Kidney (tissue), 14 donors: ENCODE results near the gene SLC43A1. TPM values are rescaled to one million over a fixed set of nuclear protein-coding genes. Genes with fewer than 3 reads are reported as not detected.

Experiments used
- DNase-seq, 5 donors: peaks; one replicate each; pipeline ENCODE4 v3.0.0-alpha.2; 2013 to 2020
- FAIRE-seq: peaks from 2 replicates; lab custom pipeline; 2012; peaks lifted over from hg19 to GRCh38; lab: Jason Lieb, UNC
- H3K27ac ChIP-seq, 2 donors: one replicate each; pipeline ENCODE4 v1.7.0; 2013; ENCODE audit warnings: low read depth in 2 of 2, low read length in 2 of 2, inconsistent platforms in 1 of 2
- H3K27me3 ChIP-seq: one replicate; pipeline ENCODE4 v1.7.1; 2013; ENCODE audit warnings: low read length, inconsistent platforms; ENCODE audit not compliant: control insufficient read depth, insufficient read depth
- H3K36me3 ChIP-seq, 3 donors: one replicate each; pipeline versions ENCODE4 v1.7.0 to v1.7.1; 2013; ENCODE audit warnings: low read length in 3 of 3, control low read depth in 1 of 3, inconsistent platforms in 1 of 3; ENCODE audit not compliant: insufficient read depth in 3 of 3, control insufficient read depth in 2 of 3
- H3K4me1 ChIP-seq, 3 donors: one replicate each; pipeline versions ENCODE4 v1.7.0 to v1.7.1; 2013; ENCODE audit warnings: low read length in 3 of 3, inconsistent platforms in 1 of 3, low read depth in 1 of 3; ENCODE audit not compliant: control insufficient read depth in 2 of 3, insufficient read depth in 2 of 3
- H3K4me3 ChIP-seq, 3 donors: one replicate each; pipeline versions ENCODE4 v1.7.0 to v1.8.1; 2013; ENCODE audit warnings: low read length in 3 of 3, control low read depth in 1 of 3, inconsistent platforms in 1 of 3
- H3K9ac ChIP-seq, 3 donors: one replicate each; pipeline versions ENCODE4 v1.7.0 to v1.7.1; 2013; ENCODE audit warnings: low read length in 3 of 3, control low read depth in 1 of 3, inconsistent platforms in 1 of 3
- H3K9me3 ChIP-seq, 3 donors: one replicate each; pipeline versions ENCODE4 v1.7.0 to v1.7.1; 2013; ENCODE audit warnings: low read length in 3 of 3, control low read depth in 1 of 3, inconsistent platforms in 1 of 3; ENCODE audit not compliant: control insufficient read depth in 2 of 3, insufficient read depth in 1 of 3
- intact Hi-C: fragments of 100-400 bp; cut with DNase I; formaldehyde crosslinking; loops from one replicate; pipeline ENCODE4 v1.11.1; 2022
- polyA plus RNA-seq: library from polyadenylated mRNA; stranded (reverse); fragments of 350-450 nt; fragmentation: Illumina TruSeq; extraction: RNeasy Lipid Tissue Mini Kit (QIAGEN cat#74804); gene quantifications from one replicate; pipeline ENCODE4 v1.2.3, GENCODE V29; 2014; ENCODE audit warnings: low read depth, low replicate concordance; ENCODE audit not compliant: insufficient read depth
- total RNA-seq: library from RNA; stranded (reverse); fragmentation: NEBNext Ultra II Directional; extraction: Animal tissue kit (Norgen Biotek cat#: 25700); gene quantifications from one replicate; pipeline ENCODE4 v1.2.1, GENCODE V29; 2021
- TF ChIP-seq, protein P1 (sequence below): IDR thresholded peaks from 3 replicates; pipeline ENCODE4 v1.5.1; 2012; ENCODE audit warnings: mild to moderate bottlenecking, moderate library complexity, borderline replicate concordance; ENCODE audit not compliant: insufficient read depth; ENCODE audit errors: extremely low read depth
- donor health status: control.
- donor health status: control.
- donor health status: control.
- donor health status: control.
- donor health status: control.
- donor health status: DM: yes; HTN: yes; CAD: no.
- donor health status: Normal renal cell carcinoma (clear cell type).

SLC43A1 gene
- total and polyA plus RNA-seq, 2 donors from 2014 or later = 4.1 to 16.6 TPM

DNA sequence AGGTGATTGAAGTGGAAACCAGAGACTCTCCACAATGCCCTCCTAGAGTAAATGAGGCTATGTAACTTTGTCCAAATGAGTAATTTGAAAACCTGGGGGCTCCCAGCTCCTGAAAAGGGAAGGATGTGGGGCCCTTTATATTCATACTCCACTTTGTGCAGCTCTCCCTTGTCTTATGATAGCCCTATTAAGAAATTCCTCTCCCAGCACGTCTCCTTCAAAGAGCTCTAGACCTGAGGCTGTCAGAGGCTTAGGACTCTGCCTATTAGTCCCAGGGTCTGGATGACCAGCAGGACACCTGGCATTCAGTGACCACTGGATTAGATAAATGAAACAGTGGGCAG lies 2.1 kb downstream of the SLC43A1 start:
- intact Hi-C loops = no loop called here
- H3K4me1 ChIP-seq = peaks cover 0 to 9% (median 0%) of the 10 kb centered on the region in 3 donors
- no peak for FAIRE-seq

DNA sequence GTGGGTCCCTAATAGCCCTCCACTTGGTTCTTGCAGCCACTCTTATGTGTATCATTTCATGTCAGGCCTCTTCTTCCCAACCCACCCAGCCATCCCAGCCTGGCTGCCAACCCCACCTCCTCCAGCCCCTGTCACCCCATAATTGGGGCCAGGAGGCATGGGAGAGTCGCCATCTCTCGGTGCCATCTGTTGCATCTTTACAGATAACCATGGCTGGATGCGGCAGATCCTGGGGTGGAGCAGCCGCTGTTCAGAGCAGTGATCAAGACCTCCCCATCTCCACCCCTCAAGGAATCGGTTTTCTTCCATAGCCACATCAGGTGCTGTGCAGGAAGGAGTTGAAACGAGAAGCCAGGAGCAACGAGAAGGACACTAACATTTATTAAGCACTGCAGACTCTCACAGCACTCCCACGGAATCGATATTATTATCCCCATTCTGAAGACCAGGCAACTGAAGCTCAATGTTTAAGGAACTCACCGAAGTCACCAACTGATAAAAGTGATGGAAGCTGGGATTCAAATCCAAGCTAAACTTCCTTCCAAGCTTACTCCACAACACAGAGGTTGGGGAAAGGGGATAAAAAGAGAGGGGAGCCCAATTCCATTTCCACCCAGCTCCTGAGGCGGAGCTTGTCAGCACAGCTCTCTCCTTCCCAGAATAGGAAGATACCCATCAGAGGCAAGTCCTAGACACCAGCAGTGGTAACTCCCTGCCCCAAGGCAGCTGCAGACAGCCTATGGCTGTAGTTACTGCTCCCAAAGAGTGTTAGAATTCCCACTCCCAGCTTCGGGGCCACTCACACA lies 2.7 kb downstream of the SLC43A1 start:
- no peaks in the 10 kb centered on the region for H3K9me3 ChIP-seq
- no peak for DNase-seq
- H3K36me3 ChIP-seq = no peaks in the 10 kb centered on the region
- TF ChIP-seq, protein P1, sequence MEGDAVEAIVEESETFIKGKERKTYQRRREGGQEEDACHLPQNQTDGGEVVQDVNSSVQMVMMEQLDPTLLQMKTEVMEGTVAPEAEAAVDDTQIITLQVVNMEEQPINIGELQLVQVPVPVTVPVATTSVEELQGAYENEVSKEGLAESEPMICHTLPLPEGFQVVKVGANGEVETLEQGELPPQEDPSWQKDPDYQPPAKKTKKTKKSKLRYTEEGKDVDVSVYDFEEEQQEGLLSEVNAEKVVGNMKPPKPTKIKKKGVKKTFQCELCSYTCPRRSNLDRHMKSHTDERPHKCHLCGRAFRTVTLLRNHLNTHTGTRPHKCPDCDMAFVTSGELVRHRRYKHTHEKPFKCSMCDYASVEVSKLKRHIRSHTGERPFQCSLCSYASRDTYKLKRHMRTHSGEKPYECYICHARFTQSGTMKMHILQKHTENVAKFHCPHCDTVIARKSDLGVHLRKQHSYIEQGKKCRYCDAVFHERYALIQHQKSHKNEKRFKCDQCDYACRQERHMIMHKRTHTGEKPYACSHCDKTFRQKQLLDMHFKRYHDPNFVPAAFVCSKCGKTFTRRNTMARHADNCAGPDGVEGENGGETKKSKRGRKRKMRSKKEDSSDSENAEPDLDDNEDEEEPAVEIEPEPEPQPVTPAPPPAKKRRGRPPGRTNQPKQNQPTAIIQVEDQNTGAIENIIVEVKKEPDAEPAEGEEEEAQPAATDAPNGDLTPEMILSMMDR = no peak
- no peak overlapping the region for H3K27ac ChIP-seq
- no peak overlapping the region for H3K4me3 ChIP-seq
- H3K9ac ChIP-seq = no peak overlapping the region
- no peak for FAIRE-seq
- intact Hi-C loops = no loop called here
- peaks cover 4% of the 10 kb centered on the region for H3K27me3 ChIP-seq
- peaks cover 0 to 9% (median 0%) of the 10 kb centered on the region in 3 donors for H3K4me1 ChIP-seq

More for the DNA sequence above, 2.1 kb downstream of the SLC43A1 start:
- Histone ChIP-seq H3K27me3 (peaks cover 4% of the 10 kb centered on the region), H3K4me3 (no peak overlapping the region), H3K9me3 (no peaks in the 10 kb centered on the region), H3K9ac (no peak overlapping the region), H3K36me3 (no peaks in the 10 kb centered on the region), H3K27ac (no peak overlapping the region)
- no peak for DNase-seq
- TF ChIP-seq, protein P1 = no peak

DNA sequence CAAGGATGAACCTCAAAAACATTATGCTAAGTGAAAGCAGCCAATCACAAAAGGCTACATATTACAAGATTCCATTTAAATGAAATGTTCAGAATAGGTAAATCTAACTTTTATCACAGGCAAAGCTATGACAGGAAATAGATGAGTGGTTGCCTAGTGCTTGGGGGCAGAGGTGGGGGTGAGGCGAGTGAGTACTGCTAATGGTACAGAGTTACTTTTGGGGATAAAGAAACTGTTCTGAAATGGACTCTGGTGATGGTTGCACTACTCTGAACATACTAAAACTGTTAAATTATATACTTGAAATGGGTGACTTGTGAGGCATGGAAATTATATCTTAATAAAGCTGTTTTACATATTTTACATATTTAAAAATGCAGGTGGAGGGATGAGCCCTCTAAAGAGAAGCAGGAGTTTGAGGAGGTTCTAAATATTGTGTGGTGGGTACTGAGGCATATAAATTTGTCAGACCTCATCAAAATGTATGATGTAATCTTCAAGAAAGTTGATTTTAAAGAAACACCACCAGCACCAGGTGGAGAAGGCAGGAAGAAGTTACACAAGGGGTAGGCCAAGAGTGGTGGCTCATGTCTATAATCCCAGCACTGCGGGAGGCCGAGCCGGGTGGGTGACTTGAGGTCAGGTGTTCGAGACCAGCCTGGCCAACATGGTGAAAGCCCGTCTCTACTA lies 3.6 kb downstream of the SLC43A1 start:
- no peak overlapping the region for H3K27ac ChIP-seq

More for the DNA sequence above, 3.6 kb downstream of the SLC43A1 start:
- Histone ChIP-seq H3K36me3 (no peaks in the 10 kb centered on the region), H3K9me3 (no peaks in the 10 kb centered on the region), H3K4me1 (peaks cover 0 to 9% (median 0%) of the 10 kb centered on the region in 3 donors), H3K4me3 (no peak overlapping the region), H3K27me3 (peaks cover 4% of the 10 kb centered on the region), H3K9ac (no peak overlapping the region)
- FAIRE-seq (no peak), DNase-seq (no peak)
- TF ChIP-seq, protein P1 = no peak
- intact Hi-C loops = no loop called here
